Retinal pigment epithelial cell (primary cell): ENCODE measurements around the gene TOMM40.
A peak's percentile ranks its signal among the peaks of the same experiment; 100 is the strongest.

Experiments
- DNase-seq: peaks from one replicate; pipeline ENCODE4 v3.0.0-alpha.2; 2010; ENCODE audit warnings: low read depth
- H3K4me3 ChIP-seq: 2 replicates; pipeline ENCODE4 v1.5.1; 2011; ENCODE audit warnings: mild to moderate bottlenecking, low read length, control low read depth, moderate library complexity
- TF ChIP-seq, protein P1 (sequence below): conservative IDR thresholded peaks from 2 replicates; pipeline ENCODE4 v1.5.1; 2011; ENCODE audit warnings: low read depth, low read length, control low read depth, inconsistent platforms

The TOMM40 gene

DNA sequence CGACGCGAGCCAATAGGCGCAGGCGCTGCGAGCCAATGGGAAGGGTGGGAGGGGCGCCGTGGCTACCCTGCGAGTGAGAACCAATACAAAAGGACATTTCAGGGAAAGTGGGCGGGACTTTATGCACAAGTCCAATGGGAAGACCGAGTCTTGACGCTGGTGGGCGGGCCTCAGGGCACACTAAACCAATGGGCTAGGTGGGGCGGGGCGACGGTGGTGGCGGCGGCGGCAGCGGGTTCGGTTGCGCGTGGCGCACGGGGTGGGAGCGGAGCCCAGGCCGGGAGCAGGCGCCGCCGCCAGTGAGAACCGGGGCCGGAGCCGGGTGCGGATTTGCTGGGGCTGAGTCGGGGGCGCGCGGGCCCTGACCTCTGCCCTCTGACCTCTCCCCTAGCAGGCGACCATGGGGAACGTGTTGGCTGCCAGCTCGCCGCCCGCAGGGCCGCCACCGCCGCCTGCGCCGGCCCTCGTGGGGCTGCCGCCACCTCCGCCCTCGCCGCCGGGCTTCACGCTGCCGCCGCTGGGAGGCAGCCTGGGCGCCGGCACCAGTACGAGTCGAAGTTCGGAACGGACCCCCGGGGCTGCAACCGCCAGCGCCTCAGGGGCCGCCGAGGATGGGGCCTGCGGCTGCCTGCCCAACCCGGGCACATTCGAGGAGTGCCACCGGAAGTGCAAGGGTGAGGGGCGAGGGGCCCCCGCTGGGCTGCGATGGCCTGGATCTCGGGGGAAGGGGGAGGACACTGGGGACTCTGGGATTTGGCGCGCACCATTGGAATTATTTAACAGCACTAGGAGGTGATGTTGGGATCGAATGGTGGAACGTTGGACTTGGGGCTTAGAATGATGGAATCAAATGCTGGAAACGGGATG is at the start of gene TOMM40:
Gene TOMM40 (plus strand): TSS at position 239 of the 867 bp plus-strand sequence. CDS start 162 bp downstream, at position 401.
- TF ChIP-seq, protein P1, sequence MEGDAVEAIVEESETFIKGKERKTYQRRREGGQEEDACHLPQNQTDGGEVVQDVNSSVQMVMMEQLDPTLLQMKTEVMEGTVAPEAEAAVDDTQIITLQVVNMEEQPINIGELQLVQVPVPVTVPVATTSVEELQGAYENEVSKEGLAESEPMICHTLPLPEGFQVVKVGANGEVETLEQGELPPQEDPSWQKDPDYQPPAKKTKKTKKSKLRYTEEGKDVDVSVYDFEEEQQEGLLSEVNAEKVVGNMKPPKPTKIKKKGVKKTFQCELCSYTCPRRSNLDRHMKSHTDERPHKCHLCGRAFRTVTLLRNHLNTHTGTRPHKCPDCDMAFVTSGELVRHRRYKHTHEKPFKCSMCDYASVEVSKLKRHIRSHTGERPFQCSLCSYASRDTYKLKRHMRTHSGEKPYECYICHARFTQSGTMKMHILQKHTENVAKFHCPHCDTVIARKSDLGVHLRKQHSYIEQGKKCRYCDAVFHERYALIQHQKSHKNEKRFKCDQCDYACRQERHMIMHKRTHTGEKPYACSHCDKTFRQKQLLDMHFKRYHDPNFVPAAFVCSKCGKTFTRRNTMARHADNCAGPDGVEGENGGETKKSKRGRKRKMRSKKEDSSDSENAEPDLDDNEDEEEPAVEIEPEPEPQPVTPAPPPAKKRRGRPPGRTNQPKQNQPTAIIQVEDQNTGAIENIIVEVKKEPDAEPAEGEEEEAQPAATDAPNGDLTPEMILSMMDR = peak; percentile 2
- peak; percentile 99 for DNase-seq
- H3K4me3 ChIP-seq = peak within 1 kb of the TSS; percentile 90

DNA sequence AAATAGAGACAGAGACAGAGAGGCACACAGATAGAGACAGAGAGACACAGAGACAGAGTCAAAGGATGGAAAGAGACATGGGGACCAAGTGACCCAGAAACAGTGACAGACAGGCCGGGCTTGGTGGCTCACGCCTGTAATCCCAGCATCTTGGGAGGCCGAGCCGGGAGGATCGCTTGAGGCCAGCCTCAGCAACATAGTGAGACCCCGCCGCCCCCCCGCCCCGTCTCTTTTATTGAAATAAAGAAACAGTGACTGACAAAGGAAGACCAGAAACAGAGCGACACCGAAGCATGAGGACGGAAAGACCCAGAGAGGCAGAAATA is 45.8 kb upstream of the TOMM40 start:
- no peak for DNase-seq
- TF ChIP-seq, protein P1 = no peak
- H3K4me3 ChIP-seq = peak overlapping the region; percentile 63

DNA sequence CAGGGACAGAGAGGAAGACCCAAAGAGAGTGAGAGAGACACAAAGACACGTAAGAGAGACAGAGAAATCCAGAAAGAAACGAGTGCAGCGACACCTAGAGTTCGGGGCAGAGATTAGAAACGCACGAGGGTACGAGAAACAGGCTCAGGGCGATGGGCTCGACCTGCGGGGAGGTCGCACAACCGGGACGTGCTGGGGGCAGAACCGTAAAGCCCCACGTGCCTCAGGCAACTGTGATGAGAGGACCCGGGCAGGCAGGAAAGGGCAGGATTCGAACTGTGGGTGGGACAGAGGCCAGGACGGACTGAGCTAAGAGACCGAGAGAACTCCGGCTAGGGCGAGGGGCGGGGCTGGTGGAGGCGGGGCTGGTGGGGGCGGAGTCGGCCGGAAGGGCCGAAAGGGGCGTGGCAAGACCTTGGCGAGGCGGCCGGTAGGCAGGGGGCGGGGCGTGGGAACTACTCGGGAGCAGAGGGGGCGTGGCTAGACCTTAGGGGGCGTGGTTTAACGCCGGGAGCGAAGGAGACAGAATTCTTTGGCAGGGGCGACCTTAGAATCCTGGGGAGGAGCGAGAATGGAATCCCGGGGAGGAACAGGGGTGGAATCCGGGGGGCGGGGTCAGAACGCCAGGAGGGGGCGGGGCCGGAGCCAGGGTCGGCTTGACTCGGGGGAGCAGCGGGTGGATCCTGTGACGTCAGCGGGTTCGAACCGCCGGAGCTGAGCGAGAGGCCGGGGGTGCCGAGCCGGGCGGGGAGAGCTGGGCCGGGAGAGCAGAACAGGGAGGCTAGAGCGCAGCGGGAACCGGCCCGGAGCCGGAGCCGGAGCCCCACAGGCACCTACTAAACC is 45.2 kb upstream of the TOMM40 start, which contains the start of gene NECTIN2:
Gene NECTIN2 (plus strand): TSS at position 686 of the 843 bp plus-strand sequence. CDS start 229 bp downstream, outside the sequence.
- peak within 1 kb of the TSS; percentile 99 for H3K4me3 ChIP-seq
- TF ChIP-seq, protein P1 = peak; percentile 86
- peak; percentile 88 for DNase-seq

DNA sequence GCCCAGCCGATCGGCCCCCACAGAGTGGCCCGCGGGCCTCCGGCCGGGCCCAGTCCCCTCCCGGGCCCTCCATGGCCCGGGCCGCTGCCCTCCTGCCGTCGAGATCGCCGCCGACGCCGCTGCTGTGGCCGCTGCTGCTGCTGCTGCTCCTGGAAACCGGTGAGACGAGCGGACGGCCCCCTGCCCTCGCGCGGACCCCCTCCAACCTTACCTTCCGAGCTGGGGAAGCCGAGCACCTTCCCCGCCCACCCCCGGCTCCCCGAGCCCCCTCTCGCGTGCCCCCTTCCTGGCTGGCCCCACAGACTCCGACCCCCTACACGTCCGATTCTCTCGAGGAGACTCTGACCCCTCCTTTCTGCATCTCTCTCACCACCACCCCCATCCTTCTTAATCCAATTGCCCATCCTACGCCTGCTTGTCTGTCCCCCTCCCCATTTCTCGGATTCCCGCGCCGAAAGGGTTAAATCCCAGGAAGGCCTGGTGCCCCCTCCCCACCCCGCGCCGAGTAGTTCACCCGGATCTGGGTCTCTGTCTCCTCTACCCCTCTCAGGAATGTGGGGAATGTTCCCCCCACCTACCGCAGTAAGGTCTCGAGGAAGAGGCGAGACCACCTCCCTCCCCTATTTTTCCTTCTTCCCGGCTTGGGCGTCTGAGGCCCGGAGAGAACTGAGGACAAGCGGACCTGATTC is 44.5 kb upstream of the TOMM40 start:
- DNase-seq = no peak
- H3K4me3 ChIP-seq = peak overlapping the region; percentile 99
- TF ChIP-seq, protein P1 = no peak

DNA sequence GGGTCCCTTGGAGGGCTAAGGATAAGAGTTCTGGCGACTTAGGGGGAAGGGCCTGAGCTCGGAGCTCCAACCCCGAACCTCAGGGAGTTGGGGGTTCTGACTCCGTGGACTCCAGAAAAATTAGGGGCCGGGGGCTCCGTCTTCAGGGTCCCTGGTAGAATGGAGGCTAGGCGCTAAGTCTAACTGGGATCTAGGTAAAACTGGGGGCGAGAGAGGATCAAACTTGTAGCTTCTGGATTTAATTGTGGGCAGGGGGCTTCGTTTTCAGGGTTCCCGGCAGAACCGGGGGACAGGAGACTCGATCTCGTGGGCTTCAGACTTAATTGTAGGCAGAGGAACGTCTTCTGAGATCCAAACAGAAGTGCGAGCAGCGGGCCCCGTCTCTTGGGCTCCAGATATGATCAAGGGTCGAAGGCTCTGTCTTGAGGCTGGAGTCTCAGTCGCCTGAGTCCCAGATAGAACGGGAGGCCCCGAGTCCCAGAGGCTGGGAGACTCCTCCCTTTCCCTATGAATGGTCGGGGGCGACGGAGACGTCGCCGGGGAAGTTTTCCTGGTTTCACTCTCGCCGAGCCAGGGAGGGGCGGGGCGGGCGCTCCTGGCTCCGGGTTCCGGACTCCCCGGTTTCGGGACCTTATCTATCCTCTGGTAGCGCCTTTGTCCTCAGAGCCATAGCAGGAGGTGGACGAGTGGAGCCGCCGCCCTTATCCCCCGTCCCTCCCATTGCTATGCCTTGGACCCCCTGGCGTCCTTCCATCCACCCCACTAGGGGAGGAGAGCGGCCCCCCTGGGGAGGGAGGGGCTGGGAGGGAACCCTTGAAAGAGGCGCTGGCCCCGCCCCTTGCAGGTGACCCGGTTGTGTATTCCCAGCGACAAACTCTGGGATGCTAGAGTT is 43.7 kb upstream of the TOMM40 start:
- no peak for DNase-seq
- peak overlapping the region; percentile 99 for H3K4me3 ChIP-seq
- TF ChIP-seq, protein P1 = no peak

DNA sequence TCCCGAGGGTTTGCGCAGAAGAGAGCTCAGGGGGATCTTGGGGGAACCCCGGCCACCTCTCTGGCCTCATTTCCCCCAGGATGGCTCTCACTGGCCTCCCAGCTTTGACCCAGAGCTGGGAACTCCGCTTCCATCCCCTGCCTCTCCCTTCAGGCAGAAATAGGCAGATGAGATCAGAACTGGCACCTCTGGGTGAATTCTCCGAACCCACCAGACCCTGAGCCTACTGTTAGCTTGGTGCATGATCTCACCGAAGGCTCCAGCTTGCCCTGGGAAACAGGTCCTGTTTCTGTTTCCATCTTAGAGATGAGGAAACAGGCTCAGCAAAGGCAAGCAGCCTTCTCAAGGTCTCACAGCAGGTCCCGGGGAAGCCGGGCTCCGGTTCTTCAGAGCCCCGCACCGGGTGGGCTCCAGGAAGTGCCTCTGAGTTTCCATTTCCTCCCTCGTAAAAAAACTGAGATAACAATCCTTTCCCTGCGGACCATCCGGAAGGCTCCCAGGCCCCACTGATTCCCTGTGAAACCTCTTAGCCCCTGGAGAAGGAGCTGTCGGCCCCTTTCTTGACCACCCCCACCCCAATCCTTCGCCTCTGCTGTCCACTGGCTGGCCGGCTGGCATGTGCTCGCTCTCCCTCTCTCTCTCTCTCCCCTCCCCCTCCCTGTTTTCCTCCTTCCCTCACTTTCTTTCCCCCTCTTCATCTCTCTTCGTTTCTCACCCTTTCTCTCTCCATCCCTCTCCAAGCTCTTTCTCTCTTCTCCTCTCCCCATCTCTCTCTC is 42.8 kb upstream of the TOMM40 start:
- TF ChIP-seq, protein P1 = no peak
- no peak for DNase-seq
- H3K4me3 ChIP-seq = peak overlapping the region; percentile 99
